Activated naive CD8-positive, alpha-beta T cell treated with anti-CD3 and anti-CD28 coated beads, Interleukin-2, amount 50 U/mL, for 24 hours (primary cell): Measurements from ENCODE around the gene PKDCC.
"Not testable (repeated sequence)": the region's sequence is repeated elsewhere in the genome, so short reads cannot be mapped to it uniquely, and the experiment has no call there.

ENCODE experiments used
- ATAC-seq: fragments of 150-1000 bp; cut with Tn5 transposase; one replicate; pipeline ENCODE4 v1.10.0; 2021
- DNase-seq: peaks from one replicate; pipeline ENCODE4 v3.0.0; 2021
- H3K27ac Mint-ChIP-seq: one replicate; pipeline ENCODE4 v1.8.0; 2021; ENCODE audit warnings: mild to moderate bottlenecking, mixed read lengths
- H3K27me3 Mint-ChIP-seq: one replicate; pipeline ENCODE4 v1.8.0; 2021; ENCODE audit warnings: mixed read lengths
- H3K36me3 Mint-ChIP-seq: one replicate; pipeline ENCODE4 v1.8.0; 2021; ENCODE audit warnings: low read depth, mixed read lengths
- H3K4me1 Mint-ChIP-seq: one replicate; pipeline ENCODE4 v1.8.0; 2021; ENCODE audit warnings: mixed read lengths
- H3K4me3 Mint-ChIP-seq: one replicate; pipeline ENCODE4 v1.8.0; 2021; ENCODE audit warnings: mild to moderate bottlenecking, moderate library complexity, mixed read lengths
- H3K9me3 Mint-ChIP-seq: one replicate; pipeline ENCODE4 v1.8.0; 2021; ENCODE audit warnings: mixed read lengths

PKDCC gene

DNA sequence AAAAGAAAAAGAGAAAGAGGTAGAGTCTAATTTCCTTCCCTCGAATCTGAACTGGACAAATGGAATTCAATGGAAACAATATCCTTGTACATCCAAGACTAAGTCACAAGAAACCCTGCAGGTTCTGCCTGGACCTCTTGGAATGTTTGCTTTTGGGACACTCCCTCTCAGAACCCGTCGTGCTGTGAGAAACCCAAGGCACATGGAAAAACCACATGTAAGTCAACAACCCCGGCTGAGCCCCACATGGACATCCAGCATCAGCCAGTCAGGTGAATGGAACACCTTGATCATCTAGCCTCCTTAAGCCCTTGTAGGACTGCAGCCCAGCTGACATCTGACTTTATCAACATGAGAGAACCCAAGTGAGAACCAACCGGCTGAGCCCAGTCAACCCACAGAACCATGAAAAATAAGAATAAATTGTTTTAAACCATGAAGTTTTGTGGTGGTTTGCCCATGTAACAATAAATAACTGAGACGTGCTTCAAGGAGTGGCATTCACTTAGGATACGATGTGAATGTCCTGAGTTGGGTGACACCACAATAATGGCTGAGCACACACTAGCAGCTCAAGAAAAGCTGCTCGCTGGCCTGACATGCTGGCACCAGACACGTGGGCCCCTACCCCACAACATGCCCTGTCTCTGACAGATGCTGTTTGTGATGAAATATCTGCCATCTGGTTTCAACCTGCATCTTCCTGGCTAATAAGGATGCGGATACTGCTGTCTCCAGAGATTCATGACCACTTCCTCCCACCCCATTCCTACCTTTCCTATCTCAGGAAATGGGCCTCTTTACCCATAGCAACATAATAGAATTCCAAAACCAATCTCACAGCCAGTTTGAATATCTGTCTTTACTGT, 28.8 kb downstream of the PKDCC start:
- Mint-ChIP-seq H3K4me3 (no peak overlapping the region), H3K9me3 (no peaks in the 10 kb centered on the region), H3K36me3 (no peaks in the 10 kb centered on the region), H3K27ac (no peak overlapping the region), H3K27me3 (peaks cover 6% of the 10 kb centered on the region), H3K4me1 (no peaks in the 10 kb centered on the region)
- DNase-seq (no peak), ATAC-seq (no peak)

DNA sequence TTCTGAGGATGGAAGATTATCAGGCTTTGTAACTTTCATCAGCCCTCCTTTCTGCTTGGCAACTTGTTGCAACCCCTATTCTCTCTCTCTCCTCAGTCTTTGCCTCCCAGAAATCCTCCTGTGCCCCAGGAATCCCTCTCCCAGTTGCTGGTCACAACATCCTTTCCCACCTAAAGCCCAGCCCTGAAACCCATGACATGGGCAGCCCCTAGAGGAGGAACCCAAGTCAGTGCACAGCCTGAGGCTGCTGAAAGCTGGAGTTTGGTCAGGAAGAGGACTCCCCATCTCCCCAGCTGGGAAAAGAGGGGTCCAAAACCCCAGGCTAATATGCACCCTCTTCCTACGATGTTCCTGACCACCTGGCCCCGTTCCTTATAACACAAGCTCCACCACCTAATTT, 29.5 kb downstream of the PKDCC start:
- Mint-ChIP-seq H3K4me3 (no peak overlapping the region), H3K9me3 (no peaks in the 10 kb centered on the region), H3K4me1 (no peaks in the 10 kb centered on the region), H3K27me3 (peaks cover 6% of the 10 kb centered on the region), H3K36me3 (no peaks in the 10 kb centered on the region), H3K27ac (no peak overlapping the region)
- no peak for DNase-seq
- ATAC-seq, result no peak

DNA sequence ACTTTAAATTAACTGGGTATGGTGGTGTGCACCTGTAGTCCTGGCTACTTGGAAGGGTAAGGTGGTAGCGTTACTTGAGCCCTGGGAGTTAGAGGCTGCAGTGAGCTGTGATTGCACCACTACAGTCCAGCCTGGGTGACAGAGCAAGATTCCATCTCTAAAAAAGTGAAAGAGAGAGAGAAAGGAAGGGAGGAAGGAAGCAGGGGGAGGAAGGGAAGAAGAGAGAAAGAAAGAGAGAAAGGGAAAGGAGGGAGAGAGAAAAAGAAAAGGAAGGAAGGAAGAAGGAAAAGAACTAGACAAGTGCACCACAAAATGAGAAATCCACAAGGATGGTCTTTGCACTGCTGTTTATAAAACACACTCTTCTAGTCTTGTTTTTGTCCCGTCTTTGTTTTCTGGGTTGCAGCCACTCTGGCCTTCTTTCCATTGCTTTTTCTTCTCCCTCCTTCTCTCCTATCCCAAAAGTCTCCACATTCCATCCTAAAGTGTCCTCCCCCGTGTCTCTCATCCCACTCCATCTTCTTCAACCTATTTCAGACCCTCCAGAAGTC, 32.0 kb downstream of the PKDCC start:
- H3K27ac Mint-ChIP-seq, result no peak overlapping the region
- ATAC-seq, result no peak

DNA sequence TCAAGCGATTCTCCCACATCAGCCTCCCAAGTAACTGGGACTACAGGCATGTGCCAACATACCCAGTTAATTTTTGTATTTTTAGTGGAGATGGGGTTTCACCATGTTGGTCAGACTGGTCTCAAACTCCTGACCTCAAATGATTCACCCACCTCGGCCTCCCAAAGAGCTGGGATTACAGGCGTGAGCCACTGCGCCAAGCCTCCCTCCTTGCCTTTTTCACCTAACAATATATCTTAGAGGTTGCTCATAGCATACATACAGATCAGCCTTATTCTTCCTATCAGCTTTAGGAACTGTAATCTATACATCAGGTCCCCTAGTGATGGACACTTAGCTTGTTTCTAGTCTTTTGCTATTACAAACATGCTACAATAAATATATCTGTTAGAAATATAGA, 33.3 kb downstream of the PKDCC start:
- DNase-seq, ATAC-seq, H3K27ac Mint-ChIP-seq, H3K4me1 Mint-ChIP-seq, H3K27me3 Mint-ChIP-seq, H3K4me3 Mint-ChIP-seq, H3K36me3 Mint-ChIP-seq, H3K9me3 Mint-ChIP-seq: not testable (repeated sequence)

More for the DNA sequence above, 32.0 kb downstream of the PKDCC start:
- DNase-seq, result no peak
- Mint-ChIP-seq H3K9me3 (no peaks in the 10 kb centered on the region), H3K27me3 (peaks cover 6% of the 10 kb centered on the region), H3K4me1 (peaks cover 4% of the 10 kb centered on the region), H3K36me3 (no peaks in the 10 kb centered on the region), H3K4me3 (no peak overlapping the region)

DNA sequence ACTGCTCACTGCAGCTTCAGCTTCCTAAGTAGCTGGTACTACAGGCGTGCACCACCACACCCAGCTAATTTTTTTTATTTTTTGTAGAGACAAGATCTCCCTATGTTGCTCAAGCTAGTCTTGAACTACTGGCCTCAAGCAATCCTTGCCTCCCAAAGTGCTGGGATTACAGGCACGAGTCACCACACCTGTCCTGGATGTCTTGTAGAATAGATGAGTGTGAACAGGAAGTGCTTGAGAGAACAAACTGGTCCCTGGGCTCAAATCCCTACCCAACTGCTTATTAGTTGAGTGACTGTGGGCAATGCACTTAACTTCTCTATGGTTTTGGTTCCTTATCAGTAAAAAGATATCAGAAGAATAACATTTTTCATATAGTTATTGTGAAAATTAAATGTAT, 34.2 kb downstream of the PKDCC start:
- Mint-ChIP-seq H3K4me3 (no peak overlapping the region), H3K27ac (no peak overlapping the region), H3K4me1 (peaks cover 4% of the 10 kb centered on the region), H3K36me3 (no peaks in the 10 kb centered on the region), H3K27me3 (peaks cover 2% of the 10 kb centered on the region), H3K9me3 (no peaks in the 10 kb centered on the region)
- no peak for DNase-seq
- no peak for ATAC-seq

DNA sequence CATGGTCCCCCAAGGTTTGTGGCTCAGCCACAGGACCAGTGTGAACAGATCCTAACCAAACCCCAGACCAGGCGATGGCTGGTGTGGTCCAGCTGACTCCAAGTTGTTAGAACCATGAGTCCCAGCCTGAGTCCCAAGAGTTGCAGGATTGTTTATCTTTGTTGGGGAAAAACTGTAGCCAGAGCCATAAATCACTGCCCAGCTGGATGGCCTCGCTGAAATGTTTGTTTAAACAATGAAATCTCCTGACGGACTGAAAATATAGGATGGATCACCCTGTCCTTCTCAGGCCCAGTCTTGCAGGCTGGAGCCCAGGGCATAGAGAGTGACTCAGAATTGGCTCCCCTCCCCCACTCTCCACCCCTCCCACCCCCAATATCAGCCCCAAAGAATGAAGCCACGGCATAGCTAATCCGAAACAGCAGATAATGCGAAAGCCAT, 36.4 kb downstream of the PKDCC start:
- Mint-ChIP-seq H3K9me3 (no peaks in the 10 kb centered on the region), H3K27me3 (peaks cover 2% of the 10 kb centered on the region), H3K27ac (no peak overlapping the region), H3K4me3 (no peak overlapping the region), H3K4me1 (peaks cover 4% of the 10 kb centered on the region), H3K36me3 (no peaks in the 10 kb centered on the region)
- DNase-seq, result no peak
- ATAC-seq, result no peak

DNA sequence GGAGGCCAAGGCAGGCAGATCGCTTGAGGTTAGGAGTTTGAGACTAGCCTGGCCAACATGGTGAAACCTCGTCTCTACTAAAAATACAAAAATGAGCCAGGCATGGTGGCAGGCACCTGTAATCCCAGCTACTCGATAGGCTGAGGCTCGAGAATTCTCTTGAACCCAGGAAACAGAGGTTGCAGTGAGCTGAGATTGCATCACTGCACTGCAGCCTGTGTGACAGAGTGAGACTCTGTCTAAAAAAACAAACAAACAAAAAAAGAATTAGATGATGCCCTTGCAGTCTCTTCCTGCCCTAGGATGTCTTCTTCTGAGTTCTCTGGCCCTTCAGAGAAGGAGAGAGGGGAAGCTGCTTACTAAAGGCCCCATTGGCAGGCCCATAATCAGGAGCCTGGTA, 37.2 kb downstream of the PKDCC start:
- not testable (repeated sequence) for H3K9me3 Mint-ChIP-seq, H3K27me3 Mint-ChIP-seq, H3K27ac Mint-ChIP-seq, H3K36me3 Mint-ChIP-seq, DNase-seq, H3K4me1 Mint-ChIP-seq, H3K4me3 Mint-ChIP-seq, ATAC-seq

DNA sequence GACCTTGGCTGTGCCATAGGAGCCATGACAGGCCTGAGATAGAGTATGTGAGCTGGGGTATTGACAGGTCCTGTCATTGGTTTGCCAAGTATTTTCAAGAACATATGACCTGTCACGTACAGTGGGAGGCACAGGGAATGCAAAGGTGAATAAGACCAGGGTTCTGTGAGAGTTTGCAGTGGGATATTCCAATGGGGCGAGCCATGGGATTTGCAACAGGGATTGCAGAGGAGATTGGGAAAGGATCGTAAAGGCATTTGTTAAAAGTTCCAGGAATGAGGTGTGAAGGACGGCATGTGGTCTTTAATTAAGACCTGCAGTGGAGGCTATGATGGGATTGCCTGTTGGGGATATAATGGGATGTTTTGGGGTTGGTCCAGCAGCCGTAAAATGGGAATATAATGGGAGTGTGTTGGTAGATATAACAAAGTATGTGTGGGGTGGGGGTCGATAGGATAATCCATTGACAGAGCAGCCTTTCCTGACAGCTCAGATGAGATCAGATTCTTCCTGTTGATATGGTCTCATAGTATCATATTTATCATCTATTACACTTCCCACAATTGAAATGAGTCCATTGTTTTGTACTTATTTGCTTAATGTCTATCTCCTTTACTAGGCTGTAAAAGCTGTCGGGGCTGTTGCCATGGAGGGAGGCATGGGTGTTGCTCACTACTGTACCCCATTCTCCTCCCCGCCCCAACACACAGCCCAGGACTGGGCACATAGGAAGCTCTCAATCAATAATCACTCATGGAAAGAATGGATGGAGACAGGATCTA, 38.1 kb downstream of the PKDCC start:
- H3K9me3 Mint-ChIP-seq, result no peaks in the 10 kb centered on the region
- H3K4me3 Mint-ChIP-seq, result no peak overlapping the region
- H3K36me3 Mint-ChIP-seq, result no peaks in the 10 kb centered on the region
- no peaks in the 10 kb centered on the region for H3K27me3 Mint-ChIP-seq
- DNase-seq, result no peak
- no peak for ATAC-seq
- H3K4me1 Mint-ChIP-seq, result peaks cover 4% of the 10 kb centered on the region
- H3K27ac Mint-ChIP-seq, result no peak overlapping the region

DNA sequence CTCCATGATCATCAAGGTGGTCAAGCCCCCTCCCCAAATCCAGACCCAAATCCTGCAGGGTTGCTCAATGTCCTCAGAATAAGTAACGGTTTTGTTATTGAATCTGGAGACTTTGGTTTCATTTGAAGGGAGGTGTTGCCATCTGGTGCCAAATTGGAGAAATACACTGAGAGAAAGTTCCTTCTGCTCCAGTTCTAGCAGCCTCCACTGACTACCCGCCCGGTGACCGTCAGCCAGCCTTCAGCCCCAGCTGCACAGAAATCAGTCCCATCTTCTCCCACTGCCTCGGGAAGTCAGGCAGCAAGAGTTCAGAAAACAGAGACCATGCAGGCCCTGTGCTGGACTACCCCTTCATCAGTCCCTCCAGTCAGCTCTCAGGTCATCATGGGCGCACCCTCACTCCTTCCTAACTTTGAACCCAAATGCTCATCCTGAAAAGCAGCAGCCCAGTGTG, 38.7 kb downstream of the PKDCC start:
- no peaks in the 10 kb centered on the region for H3K36me3 Mint-ChIP-seq
- ATAC-seq, result peak; percentile 33
- no peaks in the 10 kb centered on the region for H3K27me3 Mint-ChIP-seq
- no peak overlapping the region for H3K4me3 Mint-ChIP-seq
- no peak for DNase-seq
- peaks cover 4% of the 10 kb centered on the region for H3K4me1 Mint-ChIP-seq
- no peak overlapping the region for H3K27ac Mint-ChIP-seq
- no peaks in the 10 kb centered on the region for H3K9me3 Mint-ChIP-seq

DNA sequence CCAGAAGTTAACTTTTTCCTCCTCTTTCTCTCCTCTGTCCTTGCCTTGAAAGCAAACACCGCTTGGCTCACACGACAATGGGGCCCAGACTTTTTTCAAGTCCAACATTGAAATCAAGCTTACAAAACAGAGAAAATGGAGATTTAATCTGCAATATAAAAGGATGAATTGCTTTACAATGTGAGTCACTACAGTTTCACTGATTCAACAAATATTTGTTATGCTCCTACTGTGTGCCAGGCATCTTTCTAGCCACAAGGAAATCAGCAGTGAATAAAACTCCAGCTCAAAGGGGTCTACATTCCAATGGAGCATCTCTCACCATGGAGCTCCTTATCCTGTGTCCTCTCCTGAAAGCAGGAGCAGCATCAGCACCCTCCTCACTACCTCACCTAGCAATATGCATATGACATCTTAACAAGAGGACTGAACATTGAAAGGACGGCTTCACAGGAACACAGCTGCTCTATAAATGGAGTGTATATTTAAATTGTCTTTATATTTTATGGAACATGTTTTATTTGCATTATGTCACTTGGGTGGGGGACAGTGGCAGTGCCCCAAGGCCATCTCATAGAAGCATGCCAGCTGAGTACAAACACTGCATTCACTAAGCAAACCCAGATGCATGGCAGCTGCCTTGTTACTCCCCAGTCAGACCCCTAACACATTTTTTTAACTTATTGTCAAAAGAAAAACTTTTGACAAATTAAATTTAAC, 39.5 kb downstream of the PKDCC start:
- H3K27ac Mint-ChIP-seq, result no peak overlapping the region
- H3K4me1 Mint-ChIP-seq, result peaks cover 4% of the 10 kb centered on the region
- no peak overlapping the region for H3K4me3 Mint-ChIP-seq
- no peaks in the 10 kb centered on the region for H3K9me3 Mint-ChIP-seq
- ATAC-seq (no peak), DNase-seq (no peak)
- H3K27me3 Mint-ChIP-seq, result no peaks in the 10 kb centered on the region
- no peaks in the 10 kb centered on the region for H3K36me3 Mint-ChIP-seq

DNA sequence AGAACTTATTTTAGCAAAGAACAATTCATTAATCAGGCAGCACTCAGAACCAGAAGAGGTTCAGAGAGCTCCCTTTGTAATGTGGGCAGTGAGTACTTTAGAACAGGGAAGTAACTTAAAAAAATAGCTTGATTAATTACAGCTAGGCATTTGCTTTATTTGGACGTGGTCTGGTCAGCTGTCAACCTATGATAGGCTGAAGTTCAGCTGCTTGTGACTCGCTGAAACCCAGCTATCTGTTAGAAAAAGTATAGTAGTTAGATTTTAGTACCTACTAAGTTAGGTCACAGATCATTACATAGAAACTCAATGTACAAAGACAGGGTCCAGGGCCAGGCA, 40.0 kb downstream of the PKDCC start:
- ATAC-seq (no peak), DNase-seq (no peak)
- no peak overlapping the region for H3K4me3 Mint-ChIP-seq
- peaks cover 2% of the 10 kb centered on the region for H3K4me1 Mint-ChIP-seq
- H3K9me3 Mint-ChIP-seq, result no peaks in the 10 kb centered on the region
- no peaks in the 10 kb centered on the region for H3K27me3 Mint-ChIP-seq
- H3K27ac Mint-ChIP-seq, result no peak overlapping the region
- no peaks in the 10 kb centered on the region for H3K36me3 Mint-ChIP-seq

DNA sequence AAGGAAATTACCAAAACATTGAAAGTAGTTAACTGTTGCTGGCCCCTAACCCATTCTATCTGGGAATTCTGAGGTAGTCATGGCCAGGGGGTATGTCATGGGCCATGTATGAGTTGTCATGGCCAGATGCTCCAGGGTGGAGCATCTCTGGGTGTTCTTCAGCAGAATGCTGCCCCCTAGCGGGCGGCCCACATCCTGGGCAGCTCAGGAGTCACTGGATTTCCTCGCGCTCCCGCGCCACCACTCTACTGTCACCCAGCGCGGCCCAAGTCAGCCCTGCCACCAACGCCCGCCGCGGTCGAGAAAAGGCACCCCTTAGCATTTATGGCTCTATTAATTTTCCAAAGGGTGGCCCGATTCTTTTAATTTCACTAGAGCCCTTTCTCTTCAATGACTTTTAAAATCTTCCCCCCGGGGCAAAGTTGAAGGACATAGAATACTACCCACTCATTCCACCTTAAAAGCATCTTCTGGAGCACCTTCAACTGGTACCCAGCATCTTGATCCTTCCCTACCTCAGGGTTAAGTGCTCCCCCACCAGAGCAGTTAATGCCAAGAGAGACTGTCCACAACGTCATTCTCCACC, 41.6 kb downstream of the PKDCC start:
- Mint-ChIP-seq H3K27me3 (no peaks in the 10 kb centered on the region), H3K27ac (no peak overlapping the region), H3K4me1 (no peaks in the 10 kb centered on the region), H3K36me3 (no peaks in the 10 kb centered on the region), H3K9me3 (no peaks in the 10 kb centered on the region), H3K4me3 (no peak overlapping the region)
- DNase-seq (peak; percentile 82), ATAC-seq (peak; percentile 93)

DNA sequence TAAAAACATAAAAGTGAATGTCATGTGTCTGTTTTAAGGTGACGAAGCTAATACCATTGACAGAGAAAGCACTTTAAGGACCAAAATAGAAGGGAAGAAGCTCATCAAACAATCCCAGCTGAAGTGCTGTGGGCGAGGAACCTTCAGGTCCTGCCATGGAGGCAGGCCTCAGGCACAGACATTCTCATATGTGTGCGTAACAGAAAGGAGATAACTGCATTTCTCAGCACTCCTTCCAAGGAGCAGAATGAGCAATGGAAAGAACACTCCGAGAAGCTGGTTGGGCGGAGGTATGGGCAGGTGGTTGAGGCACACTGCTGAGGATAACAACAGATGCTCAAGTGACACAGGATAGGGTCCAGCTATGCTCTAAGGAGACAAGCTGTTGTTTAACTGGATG, 42.4 kb downstream of the PKDCC start:
- no peaks in the 10 kb centered on the region for H3K27me3 Mint-ChIP-seq
- no peak for DNase-seq
- no peaks in the 10 kb centered on the region for H3K9me3 Mint-ChIP-seq
- no peak overlapping the region for H3K4me3 Mint-ChIP-seq
- H3K27ac Mint-ChIP-seq, result no peak overlapping the region
- no peaks in the 10 kb centered on the region for H3K36me3 Mint-ChIP-seq
- no peak for ATAC-seq
- no peaks in the 10 kb centered on the region for H3K4me1 Mint-ChIP-seq

DNA sequence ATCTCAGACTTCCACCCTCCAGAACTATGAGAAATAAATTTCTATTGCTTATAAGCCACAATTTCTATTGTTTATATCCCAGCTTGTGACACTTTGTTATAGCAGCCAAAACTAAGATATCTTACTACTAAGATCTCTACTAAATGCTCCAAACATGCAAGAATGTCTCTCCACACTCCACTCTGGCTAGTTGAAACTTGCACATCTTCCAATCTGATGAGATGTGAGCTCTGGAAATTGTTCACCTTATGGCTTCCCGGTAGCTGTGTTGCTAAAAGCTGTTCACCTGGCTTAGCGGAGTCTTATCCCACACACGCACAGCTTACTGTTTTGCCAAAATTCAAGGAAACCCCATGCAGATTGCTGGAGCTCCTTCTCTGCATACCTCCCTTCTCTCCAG, 43.9 kb downstream of the PKDCC start:
- H3K36me3 Mint-ChIP-seq, result no peaks in the 10 kb centered on the region
- no peaks in the 10 kb centered on the region for H3K9me3 Mint-ChIP-seq
- H3K4me3 Mint-ChIP-seq, result no peak overlapping the region
- H3K27me3 Mint-ChIP-seq, result no peaks in the 10 kb centered on the region
- DNase-seq (no peak), ATAC-seq (no peak)
- peaks cover 2% of the 10 kb centered on the region for H3K4me1 Mint-ChIP-seq
- no peak overlapping the region for H3K27ac Mint-ChIP-seq
